Coronary artery (tissue), 2 donors: ENCODE results near the gene SDK2.

ENCODE experiments used
- DNase-seq: peaks from one replicate; pipeline ENCODE4 v3.0.0-alpha.2; 2017; ENCODE audit warnings: low spot score
- H3K27ac ChIP-seq, 2 donors: fragments of 200-600 bp; sonication (generic); one replicate each; pipeline ENCODE4 v1.5.1; 2016 to 2019
- H3K4me3 ChIP-seq: fragments of 200-600 bp; sonication (generic); 2 replicates; pipeline ENCODE4 v1.5.1; 2016; ENCODE audit warnings: mild to moderate bottlenecking, moderate library complexity
- TF ChIP-seq, protein P1 (sequence below): fragments of 200-600 bp; sonication (generic); IDR thresholded peaks from one replicate; pipeline ENCODE4 v1.5.1; 2019; ENCODE audit warnings: antibody characterized with exemption

Gene SDK2

DNA sequence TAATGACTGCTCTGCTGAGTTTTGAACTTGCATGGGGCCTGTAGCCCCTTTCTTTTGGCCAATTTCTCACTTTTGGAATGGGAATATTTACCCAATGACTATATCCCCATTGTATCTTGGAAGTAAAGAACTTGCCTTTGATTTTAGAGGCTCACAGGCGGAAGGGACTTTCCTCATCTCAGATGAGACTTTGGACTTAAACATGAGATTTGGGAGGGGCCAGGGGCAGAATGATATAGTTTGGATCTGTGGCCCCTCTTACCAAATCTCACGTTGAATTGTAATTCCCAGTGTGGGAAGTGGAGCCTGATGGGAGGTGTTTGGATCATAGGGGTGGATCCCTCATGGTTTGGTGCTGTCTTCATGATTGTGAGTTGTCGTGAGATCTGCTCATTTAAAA lies 42.7 kb upstream of the SDK2 start:
- TF ChIP-seq, protein P1, sequence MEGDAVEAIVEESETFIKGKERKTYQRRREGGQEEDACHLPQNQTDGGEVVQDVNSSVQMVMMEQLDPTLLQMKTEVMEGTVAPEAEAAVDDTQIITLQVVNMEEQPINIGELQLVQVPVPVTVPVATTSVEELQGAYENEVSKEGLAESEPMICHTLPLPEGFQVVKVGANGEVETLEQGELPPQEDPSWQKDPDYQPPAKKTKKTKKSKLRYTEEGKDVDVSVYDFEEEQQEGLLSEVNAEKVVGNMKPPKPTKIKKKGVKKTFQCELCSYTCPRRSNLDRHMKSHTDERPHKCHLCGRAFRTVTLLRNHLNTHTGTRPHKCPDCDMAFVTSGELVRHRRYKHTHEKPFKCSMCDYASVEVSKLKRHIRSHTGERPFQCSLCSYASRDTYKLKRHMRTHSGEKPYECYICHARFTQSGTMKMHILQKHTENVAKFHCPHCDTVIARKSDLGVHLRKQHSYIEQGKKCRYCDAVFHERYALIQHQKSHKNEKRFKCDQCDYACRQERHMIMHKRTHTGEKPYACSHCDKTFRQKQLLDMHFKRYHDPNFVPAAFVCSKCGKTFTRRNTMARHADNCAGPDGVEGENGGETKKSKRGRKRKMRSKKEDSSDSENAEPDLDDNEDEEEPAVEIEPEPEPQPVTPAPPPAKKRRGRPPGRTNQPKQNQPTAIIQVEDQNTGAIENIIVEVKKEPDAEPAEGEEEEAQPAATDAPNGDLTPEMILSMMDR: no peak
- DNase-seq: peak; percentile 4

DNA sequence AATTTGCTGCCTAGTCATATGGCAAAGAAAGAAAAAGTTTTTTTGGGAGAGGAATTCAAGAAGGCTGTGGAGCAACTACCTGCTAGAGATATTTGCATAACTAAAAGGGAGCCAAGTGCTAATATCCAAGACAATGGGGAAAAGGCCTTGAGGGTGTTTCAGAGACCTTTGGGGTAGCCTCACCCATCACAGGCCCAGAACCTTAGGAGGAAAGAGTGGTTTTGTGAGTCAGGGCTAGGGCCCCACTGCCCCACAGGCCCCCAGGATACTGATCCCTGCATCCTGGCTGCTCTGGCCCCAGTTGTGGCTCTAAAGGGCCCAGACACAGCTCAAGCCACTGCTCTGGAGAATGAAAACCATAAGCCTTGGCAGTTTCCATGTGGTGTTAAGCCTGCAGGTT lies 41.9 kb upstream of the SDK2 start:
- TF ChIP-seq, protein P1: no peak
- peak; percentile 21 for DNase-seq
- no peak overlapping the region for H3K27ac ChIP-seq
- no peak overlapping the region for H3K4me3 ChIP-seq

More for the DNA sequence above, 42.7 kb upstream of the SDK2 start:
- no peak overlapping the region for H3K4me3 ChIP-seq
- H3K27ac ChIP-seq: no peak overlapping the region

DNA sequence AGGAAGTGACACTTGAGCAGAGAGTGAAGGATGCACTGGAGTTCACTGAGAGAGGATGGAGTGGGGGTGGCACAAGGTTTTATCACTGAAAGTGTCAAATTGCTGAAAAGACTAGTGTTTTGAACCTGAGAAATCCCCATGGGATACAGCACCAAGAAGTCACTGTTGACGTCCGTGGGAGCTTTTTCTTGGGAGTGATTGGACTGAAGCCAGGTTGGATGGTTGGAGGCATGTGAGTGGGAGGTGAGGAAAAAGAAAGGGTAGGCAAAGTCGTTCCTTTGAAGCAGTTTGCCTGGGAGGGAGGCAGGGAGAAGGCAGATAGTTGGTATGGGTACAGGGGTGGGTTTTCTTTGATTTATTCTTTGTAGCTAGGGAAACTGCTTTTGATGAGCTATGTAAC lies 39.9 kb upstream of the SDK2 start:
- TF ChIP-seq, protein P1: no peak
- DNase-seq: peak; percentile 21
- no peak overlapping the region for H3K27ac ChIP-seq
- H3K4me3 ChIP-seq: no peak overlapping the region

DNA sequence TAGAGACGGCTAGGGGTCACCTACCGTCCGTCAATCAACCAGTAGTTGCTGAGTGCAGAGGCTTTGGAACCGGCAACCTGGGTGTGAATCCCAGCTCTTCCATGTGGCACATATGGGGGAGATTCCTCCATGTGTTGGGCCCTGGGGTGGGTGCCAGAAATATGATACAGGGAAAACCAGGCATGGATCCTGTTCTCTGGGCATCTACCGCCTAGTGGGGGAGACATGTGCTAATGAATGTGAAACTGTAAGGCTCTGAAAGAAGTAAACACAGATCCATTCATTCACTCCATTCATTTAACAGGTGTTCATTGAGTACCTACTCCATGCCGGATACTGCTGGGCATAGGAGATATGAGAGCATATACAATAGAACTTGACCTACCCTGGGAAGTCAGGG lies 39.5 kb upstream of the SDK2 start:
- no peak for DNase-seq
- TF ChIP-seq, protein P1: no peak
- H3K4me3 ChIP-seq: no peak overlapping the region
- no peak overlapping the region for H3K27ac ChIP-seq

DNA sequence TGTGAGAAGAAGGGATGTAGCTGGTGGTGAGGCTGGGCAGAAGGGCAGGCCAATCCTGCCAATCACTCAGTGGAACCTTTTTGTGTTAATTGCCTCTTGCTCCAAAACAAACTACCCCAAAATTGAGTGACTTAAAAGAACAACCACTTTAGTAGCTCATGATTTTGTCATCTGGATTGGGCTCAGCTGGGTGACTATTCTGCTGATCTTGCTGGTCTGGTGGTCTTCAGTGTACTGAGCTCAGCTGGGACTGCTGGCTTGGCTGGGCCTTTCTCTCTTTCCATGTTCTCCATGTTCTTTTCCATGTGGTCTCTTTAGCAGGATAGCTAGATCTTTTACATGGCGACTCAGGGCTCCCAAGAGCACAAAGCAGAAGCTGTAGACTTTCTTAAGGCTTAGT lies 37.7 kb upstream of the SDK2 start:
- TF ChIP-seq, protein P1: no peak
- peak; percentile 17 for DNase-seq
- Histone ChIP-seq H3K27ac (no peak overlapping the region), H3K4me3 (no peak overlapping the region)

DNA sequence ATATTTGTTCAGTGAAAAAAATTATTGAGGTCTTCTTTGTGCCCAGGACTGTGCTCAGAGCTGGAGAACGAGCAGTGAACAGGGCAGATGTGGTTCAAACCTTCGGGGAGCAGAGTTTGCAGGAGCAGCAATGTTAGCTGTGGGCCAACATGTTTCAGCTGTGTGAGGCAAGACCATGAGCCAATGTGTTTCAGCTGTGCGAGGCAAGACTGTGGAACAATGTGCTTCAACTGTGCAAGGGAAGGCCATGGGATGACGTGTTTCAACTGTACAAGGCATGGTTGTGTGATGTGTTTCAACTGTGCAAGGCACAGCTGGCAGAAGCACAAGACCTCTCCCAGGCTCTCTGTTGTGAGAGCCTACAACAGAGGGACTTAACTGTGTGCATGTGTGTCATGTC lies 35.2 kb upstream of the SDK2 start:
- no peak overlapping the region for H3K4me3 ChIP-seq
- DNase-seq: peak; percentile 11
- TF ChIP-seq, protein P1: no peak
- H3K27ac ChIP-seq: no peak overlapping the region

DNA sequence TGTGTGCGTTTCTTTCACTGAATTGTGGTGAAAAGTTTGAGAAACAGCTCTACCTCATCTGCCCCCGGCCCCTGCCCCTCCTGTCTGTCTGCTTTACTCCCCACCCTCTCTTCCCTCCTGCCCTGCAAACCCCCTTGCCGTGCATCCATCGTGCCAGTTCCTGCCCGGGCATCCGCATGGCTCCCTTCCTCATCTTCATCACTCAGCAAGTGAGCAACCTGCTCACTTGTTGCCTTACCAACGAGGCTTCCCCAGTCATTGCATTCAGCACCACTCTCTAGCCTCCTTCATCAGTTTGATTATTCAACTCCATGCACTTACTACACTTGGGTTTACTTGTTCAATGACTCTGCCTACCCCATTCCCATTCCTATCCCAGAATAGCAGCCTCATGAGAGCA lies 34.8 kb upstream of the SDK2 start:
- TF ChIP-seq, protein P1: no peak

More for the DNA sequence above, 34.8 kb upstream of the SDK2 start:
- Histone ChIP-seq H3K27ac (no peak overlapping the region), H3K4me3 (no peak overlapping the region)
- peak; percentile 49 for DNase-seq
